ENCODE measurements around the gene TANGO6. TPM values are rescaled to one million over a fixed set of nuclear protein-coding genes. Genes with fewer than 3 reads are reported as not detected.

The TANGO6 gene
- total RNA-seq, 2 experiments from 2014 or later = 25.2 to 25.7 TPM

- no peak for DNase-seq
- intact Hi-C loops (cut with micrococcal nuclease) = loop anchor here (5.0 to 10.0 kb wide), 2 partner anchors 203 to 260 kb away; no protein-coding TSS in a partner anchor
- ChIA-PET POLR2A (no interaction called here), CTCF (interaction anchor here (0.5 to 0.8 kb wide), 2 partner anchors 9 to 349 kb away, joined by 3 to 6 read pairs; no protein-coding TSS in a partner anchor)
- H3K36me3 Mint-ChIP-seq = peaks cover 13% of the 10 kb centered on the region
- peaks cover 31% of the 10 kb centered on the region for H3K27me3 Mint-ChIP-seq
- H3K27ac Mint-ChIP-seq = no peak overlapping the region
- no peaks in the 10 kb centered on the region for H3K9me3 Mint-ChIP-seq
- peak overlapping the region; percentile 50 for H3K4me3 Mint-ChIP-seq
- peaks cover 16% of the 10 kb centered on the region for H3K4me1 Mint-ChIP-seq (ENCODE audit: low read depth)
Observed at GRCh38 chr16:69107316-69107962, 264.1 kb downstream of the TANGO6 start.

- peaks cover 13% of the 10 kb centered on the region for H3K36me3 Mint-ChIP-seq
- H3K27me3 Mint-ChIP-seq = peaks cover 31% of the 10 kb centered on the region
- H3K4me1 Mint-ChIP-seq (ENCODE audit: low read depth) = peaks cover 16% of the 10 kb centered on the region
- CTCF ChIA-PET = interaction anchor here (0.5 to 0.8 kb wide), 3 partner anchors 9 to 876 kb away, joined by 3 to 6 read pairs (median 3); no protein-coding TSS in a partner anchor
- no peak overlapping the region for H3K4me3 Mint-ChIP-seq
- no peak overlapping the region for H3K27ac Mint-ChIP-seq
- POLR2A ChIA-PET = no interaction called here
- H3K9me3 Mint-ChIP-seq = no peaks in the 10 kb centered on the region
- intact Hi-C loops (cut with micrococcal nuclease) = loop anchor here (5.0 to 10.0 kb wide), 2 partner anchors 203 to 261 kb away; no protein-coding TSS in a partner anchor
- DNase-seq = no peak
Observed at GRCh38 chr16:69108064-69108904, 265.0 kb downstream of the TANGO6 start.

GRCh38 chr16:69108905-69109252 is 265.5 kb downstream of the TANGO6 start:
- CTCF ChIA-PET = no interaction called here
- H3K4me3 Mint-ChIP-seq = no peak overlapping the region

DNA sequence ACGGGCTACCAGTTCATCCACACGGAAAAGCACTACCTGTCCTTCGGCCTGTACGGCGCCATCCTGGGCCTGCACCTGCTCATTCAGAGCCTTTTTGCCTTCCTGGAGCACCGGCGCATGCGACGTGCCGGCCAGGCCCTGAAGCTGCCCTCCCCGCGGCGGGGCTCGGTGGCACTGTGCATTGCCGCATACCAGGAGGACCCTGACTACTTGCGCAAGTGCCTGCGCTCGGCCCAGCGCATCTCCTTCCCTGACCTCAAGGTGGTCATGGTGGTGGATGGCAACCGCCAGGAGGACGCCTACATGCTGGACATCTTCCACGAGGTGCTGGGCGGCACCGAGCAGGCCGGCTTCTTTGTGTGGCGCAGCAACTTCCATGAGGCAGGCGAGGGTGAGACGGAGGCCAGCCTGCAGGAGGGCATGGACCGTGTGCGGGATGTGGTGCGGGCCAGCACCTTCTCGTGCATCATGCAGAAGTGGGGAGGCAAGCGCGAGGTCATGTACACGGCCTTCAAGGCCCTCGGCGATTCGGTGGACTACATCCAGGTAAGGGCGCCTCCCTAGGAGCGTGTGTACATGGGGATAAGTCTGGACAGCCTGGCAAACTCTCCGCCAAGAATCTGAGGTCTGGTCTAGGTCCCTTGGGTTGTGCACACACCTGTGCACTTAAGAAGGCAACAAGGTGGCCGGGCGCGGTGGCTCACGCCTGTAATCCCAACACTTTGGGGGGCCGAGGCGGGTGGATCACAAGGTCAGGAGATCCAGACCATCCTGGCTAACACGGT is 266.3 kb downstream of the TANGO6 start:
- Mint-ChIP-seq H3K27me3 (peaks cover 28% of the 10 kb centered on the region), H3K36me3 (peaks cover 14% of the 10 kb centered on the region), H3K4me3 (no peak overlapping the region), H3K9me3 (no peaks in the 10 kb centered on the region), H3K27ac (no peak overlapping the region), H3K4me1 (ENCODE audit: low read depth) (peaks cover 16% of the 10 kb centered on the region)
- ChIA-PET POLR2A (no interaction called here), CTCF (interaction anchor here (6.8 kb wide), 1 partner anchor 13 kb away, joined by 91 read pairs; no protein-coding TSS in a partner anchor)
- intact Hi-C loops (cut with micrococcal nuclease) = loop anchor here (5.0 to 10.0 kb wide), 2 partner anchors 205 to 262 kb away; no protein-coding TSS in a partner anchor
- DNase-seq = no peak

More at GRCh38 chr16:69108905-69109252, 265.5 kb downstream of the TANGO6 start:
- Mint-ChIP-seq H3K9me3 (no peaks in the 10 kb centered on the region), H3K4me1 (ENCODE audit: low read depth) (peaks cover 16% of the 10 kb centered on the region), H3K36me3 (peaks cover 13% of the 10 kb centered on the region), H3K27ac (no peak overlapping the region), H3K27me3 (peaks cover 31% of the 10 kb centered on the region)
- POLR2A ChIA-PET = no interaction called here
- intact Hi-C loops (cut with micrococcal nuclease) = loop anchor here (5.0 to 10.0 kb wide), 2 partner anchors 204 to 262 kb away; no protein-coding TSS in a partner anchor
- no peak for DNase-seq

DNA sequence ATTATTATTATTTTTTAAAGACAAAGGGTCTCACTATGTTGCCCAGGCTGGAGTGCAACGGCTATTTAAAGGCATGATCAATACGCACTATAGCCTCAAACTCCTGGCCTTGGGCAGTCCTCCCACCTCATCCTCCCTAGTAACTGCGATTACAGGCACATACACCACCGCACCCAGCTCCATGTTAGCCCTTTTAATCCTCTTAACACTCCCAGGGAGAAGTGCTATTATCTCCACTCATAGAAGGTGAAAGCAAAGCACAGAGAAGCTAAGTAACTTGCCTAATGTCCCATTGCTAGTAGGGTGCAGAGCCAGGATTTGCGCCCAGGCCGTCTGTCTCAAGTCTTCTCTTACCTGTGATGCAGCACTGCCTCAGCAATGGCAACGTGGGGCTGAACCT is 267.1 kb downstream of the TANGO6 start:
- no peak overlapping the region for H3K4me3 Mint-ChIP-seq
- POLR2A ChIA-PET = no interaction called here
- H3K4me1 Mint-ChIP-seq (ENCODE audit: low read depth) = peaks cover 14% of the 10 kb centered on the region
- peaks cover 25% of the 10 kb centered on the region for H3K27me3 Mint-ChIP-seq
- H3K27ac Mint-ChIP-seq = no peak overlapping the region
- no peaks in the 10 kb centered on the region for H3K9me3 Mint-ChIP-seq
- H3K36me3 Mint-ChIP-seq = peaks cover 21% of the 10 kb centered on the region
- CTCF ChIA-PET = interaction anchor here (0.7 to 6.8 kb wide), 3 partner anchors 9 to 21 kb away, joined by 3 to 91 read pairs (median 4); no protein-coding TSS in a partner anchor
- intact Hi-C loops (cut with micrococcal nuclease) = no loop called here
- DNase-seq = no peak

- ChIA-PET POLR2A (interaction anchor here (1.0 kb wide), 1 partner anchor 12 kb away, joined by 3 read pairs; no protein-coding TSS in a partner anchor), CTCF (interaction anchor here (1.1 to 6.8 kb wide), 4 partner anchors 12 to 176 kb away, joined by 3 to 91 read pairs (median 11); no protein-coding TSS in a partner anchor)
- intact Hi-C loops (cut with micrococcal nuclease) = no loop called here
- peaks cover 10% of the 10 kb centered on the region for H3K4me1 Mint-ChIP-seq (ENCODE audit: low read depth)
- peaks cover 22% of the 10 kb centered on the region for H3K36me3 Mint-ChIP-seq
- H3K27me3 Mint-ChIP-seq = peaks cover 20% of the 10 kb centered on the region
- no peak overlapping the region for H3K4me3 Mint-ChIP-seq
- DNase-seq = no peak
- no peaks in the 10 kb centered on the region for H3K9me3 Mint-ChIP-seq
- no peak overlapping the region for H3K27ac Mint-ChIP-seq
Observed at GRCh38 chr16:69111216-69111875, 268.0 kb downstream of the TANGO6 start.

DNA sequence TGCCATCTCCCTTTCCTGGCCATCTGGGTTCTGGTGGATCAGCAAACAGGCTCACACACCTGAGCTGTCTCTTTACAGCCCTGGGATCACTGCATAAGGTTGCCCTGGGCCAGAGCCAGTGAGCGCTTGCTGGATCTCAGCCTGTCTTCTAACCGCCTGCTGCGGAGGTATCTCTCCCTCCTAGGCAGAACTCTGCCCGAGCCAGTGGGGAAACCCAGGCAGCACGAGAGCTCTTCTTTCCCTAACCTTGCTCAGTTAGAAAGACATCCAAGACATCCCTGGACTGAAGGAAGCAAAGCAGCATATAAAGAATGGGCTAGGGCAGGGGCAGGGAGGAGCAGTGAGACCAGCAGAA is 268.5 kb downstream of the TANGO6 start:
- CTCF ChIA-PET = interaction anchor here (1.2 to 6.8 kb wide), 4 partner anchors 11 to 175 kb away, joined by 4 to 91 read pairs (median 11); no protein-coding TSS in a partner anchor
- intact Hi-C loops (cut with micrococcal nuclease) = no loop called here
- no peak overlapping the region for H3K27ac Mint-ChIP-seq
- H3K4me3 Mint-ChIP-seq = no peak overlapping the region
- H3K9me3 Mint-ChIP-seq = no peaks in the 10 kb centered on the region
- POLR2A ChIA-PET = interaction anchor here (1.0 kb wide), 1 partner anchor 11 kb away, joined by 3 read pairs; no protein-coding TSS in a partner anchor
- peaks cover 18% of the 10 kb centered on the region for H3K27me3 Mint-ChIP-seq
- H3K36me3 Mint-ChIP-seq = peaks cover 22% of the 10 kb centered on the region
- peaks cover 8% of the 10 kb centered on the region for H3K4me1 Mint-ChIP-seq (ENCODE audit: low read depth)
- DNase-seq = no peak

DNA sequence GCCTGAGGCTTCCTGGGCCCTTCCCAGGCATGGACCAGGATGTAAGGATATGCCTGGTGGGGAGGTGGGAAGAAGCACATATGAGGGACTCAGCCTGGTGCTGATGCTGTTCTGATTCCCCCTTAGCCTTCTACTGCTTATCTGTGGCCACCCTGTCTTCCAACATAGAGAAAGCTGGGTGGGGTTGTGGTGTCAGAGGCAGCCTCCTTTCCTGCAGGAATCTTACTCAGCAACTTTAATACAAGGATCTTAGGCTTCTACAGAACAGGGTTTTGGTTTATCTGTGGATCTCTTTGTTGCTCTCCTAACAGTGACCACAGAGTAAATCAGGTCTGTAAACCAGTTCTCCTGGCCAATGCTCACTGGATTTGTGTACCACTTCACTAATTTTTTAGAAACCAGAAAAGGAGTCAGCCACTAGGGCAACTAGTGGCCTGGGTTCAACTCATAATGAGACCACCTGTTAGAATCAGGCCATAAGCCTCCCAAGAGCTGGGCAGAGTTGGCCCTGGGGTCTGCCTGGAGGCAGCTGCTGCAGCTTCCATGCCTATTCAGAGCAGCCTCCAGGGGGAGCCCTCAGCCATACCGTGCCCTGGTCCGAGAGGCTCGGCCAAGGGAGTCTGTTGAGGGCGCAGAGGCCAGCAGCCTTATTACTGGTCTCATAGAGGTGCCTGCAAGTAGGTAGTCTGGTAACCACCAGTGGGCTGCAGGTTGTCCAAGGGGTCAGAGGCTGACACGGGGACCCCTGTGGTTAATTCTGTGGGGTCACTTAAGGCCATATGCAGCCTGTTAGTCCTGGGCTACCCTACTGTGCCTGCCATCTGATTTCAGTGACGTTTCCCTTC is 269.2 kb downstream of the TANGO6 start:
- H3K27ac Mint-ChIP-seq = no peak overlapping the region

DNA sequence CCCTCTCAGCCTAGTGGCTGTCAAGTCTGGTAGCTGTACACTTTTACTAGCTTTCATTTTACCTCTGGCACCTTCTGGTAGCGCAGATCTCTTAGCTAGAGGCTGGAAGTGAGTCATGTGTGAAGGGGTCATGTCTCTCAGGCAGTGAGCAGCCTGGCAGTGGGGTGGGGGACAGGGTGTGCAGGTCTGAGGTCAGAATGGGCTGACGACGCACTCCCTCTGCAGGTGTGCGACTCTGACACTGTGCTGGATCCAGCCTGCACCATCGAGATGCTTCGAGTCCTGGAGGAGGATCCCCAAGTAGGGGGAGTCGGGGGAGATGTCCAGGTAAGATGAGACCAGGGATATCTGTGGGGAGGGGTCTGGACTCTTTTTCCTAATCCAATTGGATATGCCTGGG is 269.9 kb downstream of the TANGO6 start:
- DNase-seq = no peak
- ChIA-PET POLR2A (no interaction called here), CTCF (interaction anchor here (1.0 to 6.8 kb wide), 14 partner anchors 9 to 523 kb away, joined by 3 to 91 read pairs (median 4); partner anchors contain the start of gene PDF)
- no peak overlapping the region for H3K4me3 Mint-ChIP-seq
- H3K4me1 Mint-ChIP-seq (ENCODE audit: low read depth) = peaks cover 1% of the 10 kb centered on the region
- H3K27me3 Mint-ChIP-seq = peaks cover 11% of the 10 kb centered on the region
- no peaks in the 10 kb centered on the region for H3K9me3 Mint-ChIP-seq
- peaks cover 30% of the 10 kb centered on the region for H3K36me3 Mint-ChIP-seq
- no peak overlapping the region for H3K27ac Mint-ChIP-seq
- intact Hi-C loops (cut with micrococcal nuclease) = no loop called here

More for the DNA sequence above, 269.2 kb downstream of the TANGO6 start:
- Mint-ChIP-seq H3K4me1 (ENCODE audit: low read depth) (peaks cover 3% of the 10 kb centered on the region), H3K27me3 (peaks cover 13% of the 10 kb centered on the region), H3K36me3 (peaks cover 25% of the 10 kb centered on the region), H3K4me3 (no peak overlapping the region), H3K9me3 (no peaks in the 10 kb centered on the region)
- POLR2A ChIA-PET = interaction anchor here (1.0 kb wide), 1 partner anchor 11 kb away, joined by 3 read pairs; no protein-coding TSS in a partner anchor
- CTCF ChIA-PET = interaction anchor here (0.7 to 6.8 kb wide), 15 partner anchors 9 to 678 kb away, joined by 3 to 91 read pairs (median 4); partner anchors contain the start of gene PDF
- peak; percentile 69 for DNase-seq
- intact Hi-C loops (cut with micrococcal nuclease) = no loop called here

GRCh38 chr16:69114346-69114975 is 271.1 kb downstream of the TANGO6 start:
- H3K4me3 Mint-ChIP-seq = no peak overlapping the region
- peaks cover 32% of the 10 kb centered on the region for H3K36me3 Mint-ChIP-seq
- no peak for DNase-seq
- no peaks in the 10 kb centered on the region for H3K9me3 Mint-ChIP-seq
- H3K27ac Mint-ChIP-seq = no peak overlapping the region
- ChIA-PET CTCF (interaction anchor here (1.3 to 6.8 kb wide), 5 partner anchors 8 to 216 kb away, joined by 3 to 91 read pairs (median 6); partner anchors contain the start of gene PDF), POLR2A (no interaction called here)
- intact Hi-C loops (cut with micrococcal nuclease) = no loop called here
- H3K27me3 Mint-ChIP-seq = peaks cover 4% of the 10 kb centered on the region
- H3K4me1 Mint-ChIP-seq (ENCODE audit: low read depth) = no peaks in the 10 kb centered on the region
